Activated CD8-positive, alpha-beta memory T cell treated with anti-CD3 and anti-CD28 coated beads, Interleukin-2, amount 50 U/mL, for 4 hours (primary cell): ENCODE measurements around the gene SLC3A2.
"Not testable (repeated sequence)": the region's sequence is repeated elsewhere in the genome, so short reads cannot be mapped to it uniquely, and the experiment has no call there.

Experiments
- DNase-seq: peaks from one replicate; pipeline ENCODE4 v3.0.0-alpha.2; 2020

The SLC3A2 gene

GRCh38 chr11:62853279-62853965 is 27.3 kb upstream of the SLC3A2 start:
- DNase-seq: no peak

- DNase-seq: no peak
Observed at GRCh38 chr11:62854013-62854824, 26.5 kb upstream of the SLC3A2 start.

- no peak for DNase-seq
Observed at GRCh38 chr11:62854825-62855570, 25.7 kb upstream of the SLC3A2 start.

- DNase-seq: peak; percentile 97
Observed at GRCh38 chr11:62855571-62856332, 24.9 kb upstream of the SLC3A2 start.

- no peak for DNase-seq
Observed at GRCh38 chr11:62856333-62856895, 24.3 kb upstream of the SLC3A2 start.

DNA sequence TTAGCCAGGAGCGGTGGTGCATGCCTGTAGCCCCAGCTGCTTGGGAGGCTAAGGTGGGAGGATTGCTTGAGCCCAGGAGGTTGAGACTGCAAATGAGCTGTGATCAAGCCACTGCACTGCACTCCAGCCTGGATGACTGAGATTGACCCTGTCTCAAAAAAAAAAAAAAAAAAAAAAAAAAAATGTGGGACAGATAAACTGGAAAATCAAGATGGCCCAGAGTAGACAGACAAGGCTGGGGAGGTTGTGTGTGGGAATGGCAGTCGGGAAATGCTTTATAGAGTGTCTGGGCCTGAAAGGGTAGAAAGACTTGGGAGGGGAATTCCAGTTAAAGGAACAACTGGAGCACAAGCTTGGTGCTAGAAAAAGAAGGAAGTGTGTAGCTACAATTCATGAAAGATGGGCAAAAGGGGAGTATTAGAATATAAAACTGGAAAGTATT is 23.1 kb upstream of the SLC3A2 start:
- no peak for DNase-seq

- no peak for DNase-seq
Observed at GRCh38 chr11:62858201-62858600, 22.5 kb upstream of the SLC3A2 start.

- not testable (repeated sequence) for DNase-seq
Observed at GRCh38 chr11:62859281-62859703, 21.4 kb upstream of the SLC3A2 start.

DNA sequence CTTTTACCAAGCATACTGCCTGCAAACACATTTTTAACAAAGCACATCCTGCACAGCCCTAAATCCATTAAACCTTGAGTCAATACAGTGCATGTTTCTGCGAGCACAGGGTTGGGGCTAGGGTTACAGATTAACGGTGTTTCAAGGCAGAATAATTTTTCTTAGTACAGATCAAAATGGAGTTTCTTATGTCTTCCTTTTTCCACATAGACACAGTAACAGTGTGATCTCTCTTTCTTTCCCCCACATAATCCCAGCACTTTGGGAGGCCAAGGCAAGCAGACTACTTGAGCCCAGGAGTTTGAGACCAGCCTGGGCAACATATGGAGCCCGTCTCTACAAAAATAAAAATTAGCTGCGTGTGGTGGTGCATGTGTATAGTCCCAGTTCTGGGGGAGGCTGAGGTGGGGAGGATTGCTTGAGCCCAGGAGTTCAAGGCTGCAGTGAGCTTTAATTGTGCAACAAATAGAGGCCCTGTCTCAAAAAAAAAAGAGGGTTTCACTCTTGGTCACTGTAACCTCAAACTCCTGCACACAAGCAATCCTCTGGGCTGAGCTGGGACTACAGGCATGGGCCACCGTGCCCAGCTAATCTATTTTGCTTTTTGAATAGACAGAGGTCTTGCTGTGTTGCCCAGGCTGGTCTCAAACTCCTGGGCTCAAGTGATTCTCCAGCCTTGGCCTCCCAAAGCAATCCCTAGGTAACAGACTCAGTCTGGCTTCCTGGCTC is 19.7 kb upstream of the SLC3A2 start:
- DNase-seq: no peak

GRCh38 chr11:62861564-62862192 is 19.0 kb upstream of the SLC3A2 start:
- DNase-seq: not testable (repeated sequence)

- no peak for DNase-seq
Observed at GRCh38 chr11:62863687-62864335, 16.9 kb upstream of the SLC3A2 start.

GRCh38 chr11:62865635-62866034 is 15.1 kb upstream of the SLC3A2 start:
- no peak for DNase-seq

DNA sequence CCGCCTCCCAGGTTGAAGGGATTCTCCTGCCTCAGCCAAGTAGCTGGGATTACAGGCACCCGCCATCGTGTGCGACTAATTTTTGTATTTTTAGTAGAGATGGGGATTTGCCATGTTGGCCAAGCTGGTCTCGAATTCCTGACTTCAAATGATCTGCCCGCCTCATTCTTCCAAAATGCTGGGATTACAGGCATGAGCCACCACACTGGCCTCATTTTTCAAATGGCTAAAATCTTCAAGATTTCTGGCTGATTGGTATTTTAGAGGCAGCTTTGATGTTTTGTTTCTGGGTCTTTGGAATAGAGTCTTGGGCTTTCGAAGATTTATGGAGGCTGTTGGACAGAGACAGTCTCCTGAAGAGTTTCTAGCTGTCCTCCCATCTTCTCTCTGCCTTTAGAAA is 5.8 kb upstream of the SLC3A2 start:
- no peak for DNase-seq

- no peak for DNase-seq
Observed at GRCh38 chr11:62875698-62876478, 4.8 kb upstream of the SLC3A2 start.

DNA sequence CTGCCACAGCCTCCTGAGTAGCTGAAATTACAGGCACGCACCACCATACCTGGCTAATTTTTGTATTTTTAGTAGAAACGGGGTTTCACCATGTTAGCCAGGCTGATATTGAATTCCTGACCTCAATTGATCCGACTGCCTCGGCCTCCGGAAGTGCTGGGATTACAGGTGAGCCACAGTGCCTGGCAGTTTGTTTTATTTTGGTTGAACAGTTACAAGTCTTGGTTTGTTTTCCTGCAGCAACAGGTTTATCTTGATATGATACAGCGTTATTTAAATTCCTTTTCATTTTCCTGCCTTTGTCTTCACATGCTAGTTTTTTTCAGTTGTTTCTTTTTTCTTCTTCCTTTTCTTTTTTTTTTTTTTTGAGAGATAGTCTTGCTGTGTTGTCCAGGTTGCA is 4.0 kb upstream of the SLC3A2 start:
- DNase-seq: no peak

- DNase-seq: no peak
Observed at GRCh38 chr11:62879235-62879978, 1.3 kb upstream of the SLC3A2 start.

DNA sequence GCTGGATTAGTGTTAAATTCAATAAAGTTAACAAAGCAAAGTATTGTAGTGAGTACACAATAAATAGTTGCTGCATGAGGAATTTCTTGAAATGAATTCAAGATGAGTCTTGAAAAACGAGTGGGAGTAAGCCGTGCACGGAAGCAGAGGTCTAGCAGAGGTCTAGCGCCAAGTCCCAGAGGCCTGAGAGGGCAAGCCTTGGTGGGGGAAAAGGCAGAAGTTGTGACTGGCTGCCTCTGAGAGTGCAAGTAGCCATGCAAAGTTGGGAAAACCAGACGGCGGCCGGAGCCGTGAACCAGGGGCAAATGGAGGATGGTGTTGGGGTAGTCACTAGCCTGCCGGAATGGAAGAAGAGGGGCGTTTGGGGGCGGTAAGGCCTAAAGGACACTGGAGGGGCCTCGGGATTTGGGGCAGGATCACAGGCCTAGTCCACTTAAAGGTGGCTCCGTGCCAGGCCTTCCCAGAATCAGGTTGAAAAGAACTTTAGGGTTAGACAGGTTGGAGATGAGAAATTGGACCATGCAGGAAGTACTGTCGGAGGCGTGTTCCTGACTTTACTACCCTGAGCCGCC is 379 bp upstream of the SLC3A2 start:
- no peak for DNase-seq

- DNase-seq: peak; percentile 97
Observed at GRCh38 chr11:62881579-62882430, 1.1 kb downstream of the SLC3A2 start.
